GM21717 (cell line): ENCODE measurements around the gene EYS.

Experiments used
- ATAC-seq: cut with Tn5 transposase; IDR thresholded peaks from one replicate; pipeline ENCODE4 v1.9.1; 2021; ENCODE audit warnings: mild to moderate bottlenecking, moderate library complexity; ENCODE audit not compliant: unreplicated experiment

EYS gene

GRCh38 chr6:64874776-64875175 lies 832.2 kb downstream of the EYS start:
- ATAC-seq: no peak

GRCh38 chr6:64872633-64873032 lies 834.4 kb downstream of the EYS start:
- no peak for ATAC-seq

DNA sequence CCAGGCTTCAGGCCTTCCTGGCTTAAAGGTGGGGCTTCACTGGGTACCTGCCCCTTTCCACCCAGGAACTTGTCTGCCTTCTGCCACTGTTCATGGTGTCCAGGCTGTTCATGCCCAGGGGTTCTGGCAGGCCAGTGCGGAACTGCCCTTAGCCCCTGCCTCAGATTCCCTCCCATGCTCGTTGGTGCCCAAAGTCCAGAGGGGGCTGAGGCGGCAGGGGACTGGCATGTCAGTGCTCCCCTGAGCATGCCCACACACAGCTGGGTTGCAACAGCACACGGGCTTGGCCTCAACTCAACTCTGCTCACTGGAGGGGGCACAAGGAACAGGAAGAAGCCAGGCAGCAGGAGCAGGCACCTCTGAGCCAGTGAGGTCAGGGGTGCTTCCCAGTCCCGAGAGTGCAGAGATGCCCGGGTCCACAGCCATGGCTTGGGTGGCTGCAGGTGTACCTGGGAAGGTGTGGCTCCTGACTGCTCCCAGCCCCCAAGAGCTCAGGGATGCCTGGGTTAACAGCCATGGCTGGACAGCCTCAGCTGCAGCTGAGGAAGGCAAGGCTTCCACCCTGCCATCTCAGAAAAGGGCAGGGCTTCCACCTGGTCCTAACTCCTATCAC lies 845.9 kb downstream of the EYS start:
- ATAC-seq: no peak

DNA sequence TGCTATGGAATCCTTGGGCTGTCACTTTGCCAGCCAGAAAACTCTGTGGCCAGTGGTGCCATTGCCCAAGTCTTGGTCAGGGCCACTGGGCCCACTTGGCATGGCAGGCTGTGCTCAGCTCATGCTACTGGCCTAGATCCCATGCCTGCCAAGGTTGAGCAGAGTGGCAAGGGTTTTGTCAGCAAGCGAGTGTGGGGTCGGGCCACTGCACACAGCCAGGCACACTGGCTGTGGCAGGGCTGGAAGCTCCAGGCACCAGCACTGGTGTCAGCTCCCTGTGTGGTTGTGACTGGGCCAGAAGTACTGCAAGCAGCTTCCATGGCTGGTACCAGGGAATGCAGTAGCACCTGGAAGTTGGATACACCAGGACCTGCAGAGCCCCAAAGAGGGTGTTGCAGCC lies 846.8 kb downstream of the EYS start:
- no peak for ATAC-seq

GRCh38 chr6:64850121-64850520 lies 856.9 kb downstream of the EYS start:
- ATAC-seq: no peak

DNA sequence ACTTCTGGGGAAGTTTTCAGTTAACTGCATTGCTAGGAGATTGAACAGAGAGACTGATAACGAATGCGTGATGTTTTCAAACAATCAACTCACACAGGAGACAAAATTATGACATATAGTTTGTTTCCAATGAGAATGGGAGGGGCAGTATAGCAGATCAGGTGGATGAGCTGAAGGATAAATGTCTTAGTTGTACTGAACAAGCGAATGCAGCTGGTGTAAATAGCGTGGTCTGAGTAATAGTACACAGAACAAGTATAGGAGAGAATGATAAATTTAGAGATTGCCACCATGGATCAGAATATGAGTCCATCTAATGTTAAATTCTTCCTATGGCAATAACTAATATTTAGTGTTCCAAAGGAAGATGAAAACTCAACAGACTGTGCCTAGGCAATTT lies 858.6 kb downstream of the EYS start:
- no peak for ATAC-seq

GRCh38 chr6:64847396-64847795 lies 859.6 kb downstream of the EYS start:
- ATAC-seq: no peak

- ATAC-seq: no peak
These were observed 868.3 kb downstream of the EYS start for GRCh38 chr6:64838726-64839125.

- no peak for ATAC-seq
These were observed 875.3 kb downstream of the EYS start for GRCh38 chr6:64831680-64832079.

GRCh38 chr6:64817525-64817924 lies 889.5 kb downstream of the EYS start:
- no peak for ATAC-seq

DNA sequence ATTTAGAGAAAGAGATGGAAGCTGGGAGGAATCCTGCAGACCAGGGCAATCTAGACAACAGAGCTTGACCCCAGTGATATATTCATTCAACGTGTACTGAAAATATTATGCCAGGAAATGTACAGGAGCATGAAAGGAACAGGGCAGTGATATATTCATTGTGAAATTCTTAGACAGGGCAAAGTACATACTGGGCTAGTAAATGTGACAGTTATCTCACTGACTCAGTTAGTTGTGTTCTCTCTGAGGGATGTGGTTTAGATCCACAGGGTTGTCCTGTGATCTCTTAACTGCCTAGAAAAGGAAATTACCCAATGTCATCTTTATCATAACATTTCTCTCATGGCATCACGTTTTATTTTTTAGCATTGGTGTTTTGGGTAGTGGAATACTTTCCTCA lies 891.3 kb downstream of the EYS start:
- no peak for ATAC-seq

- no peak for ATAC-seq
These were observed 894.9 kb downstream of the EYS start for GRCh38 chr6:64812138-64812537.

GRCh38 chr6:64811119-64811518 lies 895.9 kb downstream of the EYS start:
- no peak for ATAC-seq

DNA sequence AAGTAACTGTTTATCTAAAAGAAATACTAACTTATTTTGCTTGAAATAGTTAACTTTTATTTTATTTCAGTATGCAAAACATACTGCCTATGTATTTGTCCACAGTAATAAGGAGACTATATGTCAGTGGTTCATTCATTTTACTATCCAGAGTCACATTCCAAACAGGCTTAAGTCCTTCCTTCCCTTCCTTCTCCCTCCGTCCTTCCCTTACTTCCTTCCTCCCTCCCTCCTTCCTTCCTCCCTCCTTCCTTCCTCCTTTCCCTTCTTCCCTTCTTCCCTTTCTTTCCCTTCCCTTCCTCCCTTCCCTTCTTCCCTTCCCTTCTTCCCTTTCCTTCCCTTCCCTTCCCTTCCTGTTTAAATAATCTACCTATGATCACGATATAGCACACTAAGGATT lies 899.2 kb downstream of the EYS start:
- no peak for ATAC-seq

DNA sequence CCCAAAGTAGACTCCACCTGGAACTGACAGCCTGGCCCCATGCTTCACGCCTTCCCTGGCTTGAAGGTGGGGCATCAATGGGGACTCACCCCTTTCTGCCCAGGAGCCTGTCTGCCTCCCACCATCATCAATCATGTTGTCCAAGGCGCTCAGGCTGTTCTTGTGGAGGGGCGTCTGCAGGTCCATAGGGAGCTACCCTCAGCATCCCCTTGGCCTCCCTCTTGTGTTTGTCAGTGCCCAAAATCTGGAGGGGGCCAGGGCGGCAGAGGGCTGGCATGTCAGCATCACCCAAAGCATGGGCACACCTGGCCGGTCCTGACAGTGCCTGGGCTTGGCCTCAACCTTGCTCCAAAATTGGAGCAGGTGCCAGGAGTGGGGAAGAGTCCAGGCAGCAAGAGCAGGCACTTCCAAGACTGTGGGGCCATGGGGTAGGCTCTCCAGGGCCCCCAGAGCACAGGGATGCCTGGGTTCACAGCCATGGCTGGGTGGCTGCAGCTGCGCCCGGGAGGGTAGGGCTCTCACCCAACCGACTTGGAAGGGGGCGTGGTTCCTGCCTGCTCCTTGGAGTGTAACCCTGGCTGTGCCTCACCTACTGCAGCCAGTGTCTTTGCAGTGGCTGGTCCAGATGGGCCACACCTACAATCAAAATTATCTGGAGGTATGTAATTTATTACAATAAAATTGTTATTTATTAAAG lies 903.4 kb downstream of the EYS start:
- no peak for ATAC-seq

- no peak for ATAC-seq
These were observed 914.5 kb downstream of the EYS start for GRCh38 chr6:64792534-64792933.

GRCh38 chr6:64789476-64789875 lies 917.5 kb downstream of the EYS start:
- no peak for ATAC-seq

- no peak for ATAC-seq
These were observed 920.3 kb downstream of the EYS start for GRCh38 chr6:64786736-64787135.

- no peak for ATAC-seq
These were observed 924.1 kb downstream of the EYS start for GRCh38 chr6:64782877-64783276.

DNA sequence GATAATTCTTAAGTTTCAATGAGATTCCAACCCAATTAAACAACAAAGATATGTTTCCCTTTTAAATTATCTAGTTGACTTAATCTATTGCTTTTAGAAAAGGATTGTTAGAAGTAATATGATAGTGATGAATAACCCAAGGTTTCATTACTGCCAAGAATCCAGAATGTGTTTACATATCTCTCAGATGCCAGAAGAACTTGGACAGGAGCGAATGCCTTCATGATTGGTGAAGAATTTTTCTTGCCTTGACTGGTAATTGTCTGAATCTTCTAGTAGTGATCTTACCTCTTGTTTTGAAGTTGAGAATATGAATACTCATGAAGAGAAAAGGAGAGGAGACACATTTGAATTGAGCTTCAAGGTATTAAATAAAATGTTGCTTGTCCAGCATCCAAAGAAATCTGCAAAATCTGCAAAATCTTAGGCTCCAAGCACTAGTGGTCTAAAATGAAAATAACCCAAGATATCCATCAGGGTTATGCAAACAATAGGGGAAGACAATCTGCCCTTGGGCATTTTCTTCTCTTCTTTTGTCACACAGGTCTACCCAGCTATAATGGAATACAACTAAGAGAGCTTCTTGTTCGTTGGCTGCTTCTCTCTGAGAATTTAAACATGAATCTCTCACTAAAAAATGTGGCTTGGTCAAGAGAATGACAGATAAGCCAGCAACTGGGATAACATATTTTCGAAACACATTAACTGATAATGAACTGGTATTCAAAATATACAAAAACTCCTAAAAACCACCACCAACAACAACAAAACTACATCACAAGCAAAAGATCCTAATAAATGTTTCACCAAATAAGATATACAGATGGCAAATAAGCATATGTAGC lies 928.9 kb downstream of the EYS start:
- no peak for ATAC-seq

DNA sequence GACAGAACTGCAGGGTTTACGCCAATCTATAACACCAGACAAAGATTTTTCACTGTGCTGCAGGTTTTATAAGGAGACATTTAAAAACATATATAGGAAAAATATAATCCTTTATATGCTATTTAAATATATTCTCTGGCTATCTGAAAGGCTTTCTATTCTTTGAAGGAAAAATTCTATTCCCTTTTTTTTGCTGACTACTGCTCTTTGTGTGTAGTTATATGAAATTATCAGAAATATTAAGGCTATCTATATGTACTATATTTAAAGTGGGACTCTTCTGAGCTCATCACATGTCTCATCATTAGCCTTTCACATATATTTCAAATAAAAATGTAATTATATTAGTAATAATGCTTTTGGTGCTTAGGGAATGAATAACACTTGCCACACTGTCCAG lies 930.7 kb downstream of the EYS start:
- ATAC-seq: no peak

- no peak for ATAC-seq
These were observed 932.1 kb downstream of the EYS start for GRCh38 chr6:64774881-64775280.
